H1 (cell line): ENCODE results near the gene ZMIZ1. TPM values are rescaled to one million over a fixed set of nuclear protein-coding genes. Genes with fewer than 3 reads are reported as not detected.

Experiments used
- CTCF ChIA-PET: fragments of 300-600 bp; sonication (Branson Sonifier 250); formaldehyde crosslinking; loops from one replicate; lab custom pipeline; 2021; ENCODE audit not compliant: partially characterized antibody; lab: Charles Lee
- POLR2A ChIA-PET: fragments of 300-600 bp; sonication (Branson Sonifier 250); formaldehyde crosslinking; loops from one replicate; lab custom pipeline; 2021; ENCODE audit warnings: inconsistent platforms; ENCODE audit not compliant: partially characterized antibody; lab: Charles Lee
- DNase-seq, 2 experiments: peaks; one replicate each; pipeline versions ENCODE4 v3.0.0 to v3.0.0-alpha.2; 2010 to 2022; ENCODE audit warnings: low spot score in 2 of 2, low read depth in 1 of 2, mixed read lengths in 1 of 2
- FAIRE-seq: peaks from 2 replicates; lab custom pipeline; 2011; peaks lifted over from hg19 to GRCh38; lab: Jason Lieb, UNC
- H2AFZ ChIP-seq: 2 replicates; pipeline ENCODE4 v1.8.1; 2012; ENCODE audit warnings: low read length, inconsistent platforms
- H2AK5ac ChIP-seq: 2 replicates; pipeline ENCODE4 v1.6.1; 2013; ENCODE audit warnings: low read depth, low read length
- H2BK120ac ChIP-seq: replicated peaks from 2 replicates; pipeline ENCODE3; 2013; ENCODE audit warnings: low read depth, low read length, inconsistent platforms
- H2BK12ac ChIP-seq: 2 replicates; pipeline ENCODE4 v1.6.1; 2013; ENCODE audit warnings: low read depth, low read length
- H2BK15ac ChIP-seq: 2 replicates; pipeline ENCODE4 v1.6.1; 2013; ENCODE audit warnings: low read length
- H2BK20ac ChIP-seq: 2 replicates; pipeline ENCODE4 v1.6.1; 2013; ENCODE audit warnings: low read length
- H2BK5ac ChIP-seq: 2 replicates; pipeline ENCODE4 v1.6.1; 2013; ENCODE audit warnings: low read depth, low read length
- H3K14ac ChIP-seq: 2 replicates; pipeline ENCODE4 v1.6.1; 2013; ENCODE audit warnings: inconsistent platforms; ENCODE audit not compliant: insufficient read length
- H3K18ac ChIP-seq: 2 replicates; pipeline ENCODE4 v1.6.1; 2013; ENCODE audit warnings: low read length; ENCODE audit errors: extremely low read depth
- H3K23ac ChIP-seq: 2 replicates; pipeline ENCODE4 v1.6.1; 2013; ENCODE audit warnings: inconsistent platforms; ENCODE audit not compliant: insufficient read length
- H3K23me2 ChIP-seq: 2 replicates; pipeline ENCODE4 v1.6.1; 2013; ENCODE audit warnings: low read depth, low read length
- H3K27ac ChIP-seq: 2 replicates; pipeline ENCODE4 v1.6.1; 2011; ENCODE audit warnings: low read depth, low read length, inconsistent platforms
- H3K27me3 ChIP-seq, 4 experiments: replicated peaks in 1 of 4; 1 replicate in 1 of 4; 2 replicates in 3 of 4; pipeline versions ENCODE4 v1.6.1 to v1.8.1; 2011 to 2013; ENCODE audit warnings: low read length in 3 of 4, mild to moderate bottlenecking in 3 of 4, inconsistent platforms in 2 of 4, mixed read lengths in 2 of 4, moderate library complexity in 1 of 4; ENCODE audit not compliant: control insufficient read depth in 3 of 4, insufficient read depth in 3 of 4; ENCODE audit errors: extremely low read depth in 1 of 4
- H3K36me3 ChIP-seq, 4 experiments: 2 replicates each; pipeline versions ENCODE4 v1.6.1 to v1.8.1; 2011 to 2013; ENCODE audit warnings: mild to moderate bottlenecking in 4 of 4, low read length in 3 of 4, moderate library complexity in 2 of 4, control low read depth in 1 of 4, inconsistent platforms in 1 of 4; ENCODE audit not compliant: insufficient read depth in 4 of 4, control insufficient read depth in 2 of 4
- H3K4ac ChIP-seq: replicated peaks from 2 replicates; pipeline ENCODE3; 2013; ENCODE audit warnings: low read length, low read depth, mixed read lengths, inconsistent platforms; ENCODE audit not compliant: insufficient read length
- H3K4me1 ChIP-seq, 4 experiments: replicated peaks in 1 of 4; 1 replicate in 1 of 4; 2 replicates in 3 of 4; pipeline versions ENCODE4 v1.6.1 to v1.8.1; 2011 to 2013; ENCODE audit warnings: low read length in 3 of 4, inconsistent platforms in 2 of 4, mixed read lengths in 1 of 4; ENCODE audit not compliant: insufficient read depth in 4 of 4, control insufficient read depth in 3 of 4
- H3K4me2 ChIP-seq, 2 experiments: 2 replicates each; pipeline versions ENCODE4 v1.6.1 to v1.8.1; 2011 to 2013; ENCODE audit warnings: low read depth in 2 of 2, low read length in 2 of 2, control low read depth in 1 of 2, inconsistent platforms in 1 of 2, mild to moderate bottlenecking in 1 of 2; ENCODE audit not compliant: insufficient read depth in 1 of 2
- H3K4me3 ChIP-seq, 4 experiments: fragments of 200-600, 300-600 bp in 1 of 4; sonication (generic), shearing (Covaris generic), sonication (Bioruptor Twin) in 1 of 4; 2 replicates each; pipeline versions ENCODE4 v1.5.1 to v1.8.1; 2011 to 2016; ENCODE audit warnings: low read length in 4 of 4, low read depth in 3 of 4, control low read depth in 2 of 4, inconsistent platforms in 2 of 4, mild to moderate bottlenecking in 2 of 4, mixed read lengths in 1 of 4, moderate library complexity in 1 of 4; ENCODE audit not compliant: insufficient read depth in 2 of 4; ENCODE audit errors: extremely low read depth in 1 of 4
- H3K56ac ChIP-seq: replicated peaks from 2 replicates; pipeline ENCODE3; 2013; ENCODE audit warnings: low read depth, mild to moderate bottlenecking, mixed read lengths, low read length, inconsistent platforms; ENCODE audit not compliant: insufficient read length
- H3K79me1 ChIP-seq: 2 replicates; pipeline ENCODE4 v1.6.1; 2013; ENCODE audit warnings: low read depth, low read length, control low read depth
- H3K79me2 ChIP-seq, 2 experiments: 2 replicates each; pipeline versions ENCODE4 v1.6.1 to v1.8.1; 2012 to 2013; ENCODE audit warnings: low read length in 2 of 2, mild to moderate bottlenecking in 2 of 2, inconsistent platforms in 1 of 2; ENCODE audit not compliant: insufficient read depth in 2 of 2, control insufficient read depth in 1 of 2
- H3K9ac ChIP-seq, 4 experiments: replicated peaks in 1 of 4; 1 replicate in 1 of 4; 2 replicates in 3 of 4; pipeline versions ENCODE4 v1.6.1 to v1.8.1; 2011 to 2013; ENCODE audit warnings: low read depth in 3 of 4, low read length in 3 of 4, control low read depth in 2 of 4, mild to moderate bottlenecking in 2 of 4, moderate library complexity in 2 of 4, inconsistent platforms in 1 of 4; ENCODE audit errors: extremely low read depth in 1 of 4
- H3K9me3 ChIP-seq, 2 experiments: 2 replicates each; pipeline versions ENCODE4 v1.6.1 to v1.8.1; 2012 to 2013; ENCODE audit warnings: mild to moderate bottlenecking in 2 of 2, moderate library complexity in 2 of 2, control low read depth in 1 of 2, inconsistent platforms in 1 of 2, low read depth in 1 of 2, low read length in 1 of 2, mixed read lengths in 1 of 2; ENCODE audit not compliant: insufficient read depth in 2 of 2
- H4K20me1 ChIP-seq, 2 experiments: replicated peaks in 1 of 2; 2 replicates each; pipeline versions ENCODE3 to v1.8.1; 2011 to 2013; ENCODE audit warnings: inconsistent platforms in 2 of 2, low read length in 2 of 2, mild to moderate bottlenecking in 1 of 2; ENCODE audit not compliant: insufficient read depth in 2 of 2, control insufficient read depth in 1 of 2
- H4K5ac ChIP-seq: 2 replicates; pipeline ENCODE4 v1.6.1; 2013; ENCODE audit warnings: low read length, low read depth, mixed read lengths, inconsistent platforms; ENCODE audit not compliant: insufficient read length
- H4K8ac ChIP-seq: 2 replicates; pipeline ENCODE4 v1.8.0; 2013; ENCODE audit warnings: mild to moderate bottlenecking, moderate library complexity, low read length, inconsistent platforms; ENCODE audit not compliant: insufficient read depth; ENCODE audit errors: extremely low read depth
- H4K91ac ChIP-seq: replicated peaks from 2 replicates; pipeline ENCODE3; 2013; ENCODE audit warnings: low read length, mixed read lengths, inconsistent platforms; ENCODE audit not compliant: insufficient read length
- CBX5 ChIP-seq: fragments of 300-800, 300-1000 bp; sonication (generic); IDR thresholded peaks from 2 replicates; pipeline ENCODE4 v1.7.1; 2016; ENCODE audit warnings: antibody characterized with exemption, low read length, low read depth
- CBX8 ChIP-seq: fragments of 300-800, 300-1000 bp; sonication (generic); IDR thresholded peaks from 2 replicates; pipeline ENCODE4 v1.7.1; 2016; ENCODE audit warnings: low read depth, low read length, borderline replicate concordance
- CHD1 ChIP-seq: IDR thresholded peaks from 2 replicates; pipeline ENCODE4 v1.6.1; 2012; ENCODE audit warnings: low read depth, low read length, improper control_type of control experiment
- CHD2 ChIP-seq: IDR thresholded peaks from 2 replicates; pipeline ENCODE4 v1.6.1; 2012; ENCODE audit warnings: low read length, improper control_type of control experiment
- EP300 ChIP-seq, 2 experiments: IDR thresholded peaks; 1 replicate in 1 of 2; 2 replicates in 1 of 2; pipeline ENCODE4 v1.6.1; 2011 to 2012; ENCODE audit warnings: low read depth in 2 of 2, low read length in 2 of 2, mild to moderate bottlenecking in 2 of 2, borderline replicate concordance in 1 of 2, inconsistent platforms in 1 of 2, moderate library complexity in 1 of 2
- FOSL1 ChIP-seq: IDR thresholded peaks from 2 replicates; pipeline ENCODE4 v1.6.1; 2011; ENCODE audit warnings: mild to moderate bottlenecking, low read depth, low read length, moderate library complexity; ENCODE audit not compliant: insufficient read depth
- SAP30 ChIP-seq: fragments of 300-600 bp; sonication (generic); IDR thresholded peaks from 2 replicates; pipeline ENCODE4 v1.7.1; 2012; ENCODE audit warnings: low read length, moderate library complexity, mild to moderate bottlenecking, inconsistent platforms; ENCODE audit not compliant: insufficient read depth, insufficient replicate concordance
- SIN3A ChIP-seq, 2 experiments: IDR thresholded peaks in 1 of 2; conservative IDR thresholded peaks in 1 of 2; 2 replicates each; pipeline ENCODE4 v1.6.1; 2011 to 2012; ENCODE audit warnings: low read length in 2 of 2, improper control_type of control experiment in 1 of 2, low read depth in 1 of 2, mild to moderate bottlenecking in 1 of 2
- SP2 ChIP-seq: IDR thresholded peaks from 2 replicates; pipeline ENCODE4 v1.6.1; 2012; ENCODE audit warnings: mild to moderate bottlenecking, low read length, inconsistent platforms
- SP4 ChIP-seq: IDR thresholded peaks from 2 replicates; pipeline ENCODE4 v1.6.1; 2012; ENCODE audit warnings: low read length, inconsistent platforms
- SRF ChIP-seq: IDR thresholded peaks from 2 replicates; pipeline ENCODE4 v1.6.1; 2011; ENCODE audit warnings: mild to moderate bottlenecking, low read depth, low read length, moderate library complexity
- USF2 ChIP-seq: IDR thresholded peaks from 2 replicates; pipeline ENCODE4 v1.6.1; 2011; ENCODE audit warnings: low read length, improper control_type of control experiment
- WGBS, 2 experiments: shearing (Covaris generic) in 1 of 2; methylation state at CpG; one replicate each; pipeline versions ENCODE4 v1.1.6 to v1.1.7; 2013 to 2015; ENCODE audit warnings: low lambda C conversion rate in 2 of 2, mixed read lengths in 2 of 2, inconsistent platforms in 1 of 2, low coverage in 1 of 2, missing lambda C conversion rate in 1 of 2; ENCODE audit not compliant: insufficient replicate concordance in 2 of 2, insufficient coverage in 1 of 2, insufficient read length in 1 of 2; ENCODE audit errors: extremely low coverage in 1 of 2, missing lambda C conversion rate in 1 of 2; 5-methylcytosine and 5-hydroxymethylcytosine counted together
- polyA plus RNA-seq, 7 experiments: library from polyadenylated mRNA; depleted of rRNA in 3 of 7; stranded (reverse) in 5 of 7; unstranded in 2 of 7; fragments of >200 nt in 5 of 7; fragments of 200-250 nt in 2 of 7; gene quantifications; 1 replicate in 5 of 7; 2 replicates in 1 of 7; 4 replicates in 1 of 7; pipeline versions ENCODE4 v1.2.1 to v1.2.3, GENCODE V29; 2011 to 2013; ENCODE audit warnings: missing spikeins in 2 of 7, mixed read lengths in 2 of 7
- total RNA-seq: library from RNA; stranded (reverse); fragmentation: NEBNext Ultra II Directional; extraction: Animal tissue kit (Norgen Biotek cat#: 25700); gene quantifications from 2 replicates; pipeline ENCODE4 v1.2.1, GENCODE V29; 2021

The ZMIZ1 gene
- total and polyA plus RNA-seq, 2 of the 8 experiments (the other 6 are each of a cell fraction or from before 2014, with no cell fraction given) = 8.1 to 28.0 TPM

- H2BK20ac ChIP-seq = no peak overlapping the region
- H3K23ac ChIP-seq = no peak overlapping the region
- ChIA-PET POLR2A (no interaction called here), CTCF (interaction anchor here (0.9 to 2.5 kb wide), 7 partner anchors 10 to 118 kb away, joined by 3 to 7 read pairs (median 4); no protein-coding TSS in a partner anchor)
- H3K79me1 ChIP-seq = peaks cover 54% of the 10 kb centered on the region
- no peak overlapping the region for H3K27ac ChIP-seq
- H3K18ac ChIP-seq = no peak overlapping the region
- no peak overlapping the region for H2BK120ac ChIP-seq
- H3K9ac ChIP-seq = no peak overlapping the region
- no peak overlapping the region for H2BK15ac ChIP-seq
- H4K91ac ChIP-seq = no peak overlapping the region
- no peak overlapping the region for H3K4me2 ChIP-seq
- H2AFZ ChIP-seq = no peak overlapping the region
- H4K5ac ChIP-seq = no peak overlapping the region
- H3K56ac ChIP-seq = no peak overlapping the region
- no peak overlapping the region for H2BK12ac ChIP-seq
- H4K20me1 ChIP-seq = peaks cover 36 to 65% of the 10 kb centered on the region in 2 experiments
- H3K14ac ChIP-seq = no peak overlapping the region
- H3K23me2 ChIP-seq = no peaks in the 10 kb centered on the region
- H3K9me3 ChIP-seq = no peaks in the 10 kb centered on the region
- WGBS, 2 experiments = 86% methylated on average over 10 of the region's 10 CpGs; no CpG with 5 or more reads in 1 of the 2 experiments
- H2AK5ac ChIP-seq = no peak overlapping the region
- peaks cover 20 to 100% of the 10 kb centered on the region in 2 experiments for H3K79me2 ChIP-seq
- FAIRE-seq (no peak), DNase-seq (no peak)
- H3K4me1 ChIP-seq = peaks cover 2 to 32% (median 15%) of the 10 kb centered on the region in 4 experiments
- H3K4ac ChIP-seq = no peak overlapping the region
- H2BK5ac ChIP-seq = no peak overlapping the region; the same call in 1 of the 2 replicates
- no peak overlapping the region for H4K8ac ChIP-seq
- no peak overlapping the region for H3K4me3 ChIP-seq
- H3K36me3 ChIP-seq = no peaks in the 10 kb centered on the region
- no peaks in the 10 kb centered on the region for H3K27me3 ChIP-seq
- TF ChIP-seq FOSL1 = no peak
- no peak for TF ChIP-seq SAP30
- no peak for TF ChIP-seq USF2
- no peak for TF ChIP-seq CBX5
- no peak for TF ChIP-seq CHD2
- no peak for TF ChIP-seq SP4
- no peak for TF ChIP-seq CHD1
- TF ChIP-seq SRF = no peak
- TF ChIP-seq CBX8 = no peak
- no peak for TF ChIP-seq SIN3A (conservative IDR thresholded peaks at IDR 0.05 in 1 of 2, IDR thresholded peaks at IDR 0.05 in 1 of 2; ENCODE audit: low read depth in 1 of 2, low read length in 2 of 2)
- TF ChIP-seq SP2 = no peak
- TF ChIP-seq EP300 (IDR thresholded peaks at IDR 0.05; ENCODE audit: borderline replicate concordance in 1 of 2, low read depth in 2 of 2, low read length in 2 of 2) = no peak
These were observed 8.9 kb downstream of the ZMIZ1 start for GRCh38 chr10:79077488-79078173.
